Measurements from ENCODE around the gene GPR37. TPM values are rescaled to one million over a fixed set of nuclear protein-coding genes. Genes with fewer than 3 reads are reported as not detected.

GPR37 gene
- polyA plus RNA-seq, 1 of the 3 experiments (the other 2 are of a cell fraction): 0.03 TPM

DNA sequence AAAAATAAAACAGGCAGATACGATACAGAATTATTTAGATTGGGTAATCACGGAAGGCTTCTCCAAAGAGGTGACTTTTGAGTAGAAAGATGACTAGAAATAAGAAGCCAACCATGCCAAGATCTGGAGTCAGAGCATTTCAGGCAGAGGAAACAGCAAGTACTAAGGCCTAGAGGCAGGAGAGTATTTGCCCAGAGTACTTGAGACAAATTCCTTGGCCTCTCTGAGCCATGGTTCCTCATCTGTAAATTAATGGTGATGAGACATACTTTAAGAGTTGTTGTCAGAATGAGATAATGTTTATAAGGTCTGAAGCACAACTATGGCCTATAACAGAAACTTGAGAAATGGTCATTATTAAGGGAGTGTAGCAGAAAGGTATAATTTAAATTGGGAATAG, 15.8 kb upstream of the GPR37 start:
- TF ChIP-seq YY1 (IDR thresholded peaks at IDR 0.05; ENCODE audit: low read depth): no peak
- no peak for TF ChIP-seq RCOR1 (IDR thresholded peaks at IDR 0.05; ENCODE audit: low read length)
- TF ChIP-seq GATA2 (CRISPR knock-in tag; IDR thresholded peaks at IDR 0.05): no peak
- no peak for TF ChIP-seq RFX5 (IDR thresholded peaks at IDR 0.05; ENCODE audit: low read length)
- TF ChIP-seq RAD21 (IDR thresholded peaks at IDR 0.05; ENCODE audit: low read length): no peak
- TF ChIP-seq, protein P1, sequence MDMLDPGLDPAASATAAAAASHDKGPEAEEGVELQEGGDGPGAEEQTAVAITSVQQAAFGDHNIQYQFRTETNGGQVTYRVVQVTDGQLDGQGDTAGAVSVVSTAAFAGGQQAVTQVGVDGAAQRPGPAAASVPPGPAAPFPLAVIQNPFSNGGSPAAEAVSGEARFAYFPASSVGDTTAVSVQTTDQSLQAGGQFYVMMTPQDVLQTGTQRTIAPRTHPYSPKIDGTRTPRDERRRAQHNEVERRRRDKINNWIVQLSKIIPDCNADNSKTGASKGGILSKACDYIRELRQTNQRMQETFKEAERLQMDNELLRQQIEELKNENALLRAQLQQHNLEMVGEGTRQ (IDR thresholded peaks at IDR 0.05; ENCODE audit: borderline replicate concordance, low read depth, low read length): no peak
- TF ChIP-seq TAF1 (IDR thresholded peaks at IDR 0.05; ENCODE audit: borderline replicate concordance, low read depth, low read length): no peak
- no peak for TF ChIP-seq RXRA (IDR thresholded peaks at IDR 0.05; ENCODE audit: borderline replicate concordance, low read depth)
- TF ChIP-seq MXI1 (IDR thresholded peaks at IDR 0.05; ENCODE audit: low read depth, low read length): no peak
- no peak for TF ChIP-seq MAX (IDR thresholded peaks at IDR 0.05; ENCODE audit: low read depth)
- H3K4me1 ChIP-seq (ENCODE audit: control insufficient read depth in 1 of 2, insufficient read depth in 2 of 2, low read depth in 1 of 2, low read length in 1 of 2): no peaks in the 10 kb centered on the region
- 62% methylated on average over 2 of the region's 2 CpGs for WGBS (ENCODE audit: low lambda C conversion rate)

GRCh38 chr7:124780608-124781007, 15.0 kb upstream of the GPR37 start:
- Histone ChIP-seq H3K27ac (ENCODE audit: low read depth in 2 of 2, low read length in 1 of 2) (no peak overlapping the region), H3F3A (replicated peaks; ENCODE audit: insufficient read depth) (no peaks in the 10 kb centered on the region), H3K27me3 (ENCODE audit: insufficient read depth) (no peaks in the 10 kb centered on the region), H4K20me1 (ENCODE audit: insufficient read depth) (no peaks in the 10 kb centered on the region), H3K9me2 (no peaks in the 10 kb centered on the region), H3K36me3 (replicated peaks in 1 of 2; ENCODE audit: control insufficient read depth in 1 of 2, insufficient read depth in 2 of 2, low read length in 1 of 2) (no peaks in the 10 kb centered on the region), H3K4me2 (no peak overlapping the region), H3K4me3 (ENCODE audit: low read depth in 2 of 2, low read length in 1 of 2) (no peak overlapping the region), H3K9ac (no peak overlapping the region), H3K9me3 (no peaks in the 10 kb centered on the region), H2AFZ (ENCODE audit: low read depth) (no peak overlapping the region), H3K79me2 (ENCODE audit: insufficient read depth) (no peaks in the 10 kb centered on the region), H3K4me1 (ENCODE audit: control insufficient read depth in 1 of 2, insufficient read depth in 2 of 2, low read depth in 1 of 2, low read length in 1 of 2) (no peaks in the 10 kb centered on the region)
- TF ChIP-seq TAF1 (IDR thresholded peaks at IDR 0.05; ENCODE audit: borderline replicate concordance, low read depth, low read length): no peak
- TF ChIP-seq MAX (IDR thresholded peaks at IDR 0.05; ENCODE audit: low read depth): no peak
- TF ChIP-seq NRF1 (IDR thresholded peaks at IDR 0.05; ENCODE audit: low read depth, low read length): no peak
- no peak for TF ChIP-seq REST (IDR thresholded peaks at IDR 0.05; ENCODE audit: low read depth, low read length)
- TF ChIP-seq, protein P2, sequence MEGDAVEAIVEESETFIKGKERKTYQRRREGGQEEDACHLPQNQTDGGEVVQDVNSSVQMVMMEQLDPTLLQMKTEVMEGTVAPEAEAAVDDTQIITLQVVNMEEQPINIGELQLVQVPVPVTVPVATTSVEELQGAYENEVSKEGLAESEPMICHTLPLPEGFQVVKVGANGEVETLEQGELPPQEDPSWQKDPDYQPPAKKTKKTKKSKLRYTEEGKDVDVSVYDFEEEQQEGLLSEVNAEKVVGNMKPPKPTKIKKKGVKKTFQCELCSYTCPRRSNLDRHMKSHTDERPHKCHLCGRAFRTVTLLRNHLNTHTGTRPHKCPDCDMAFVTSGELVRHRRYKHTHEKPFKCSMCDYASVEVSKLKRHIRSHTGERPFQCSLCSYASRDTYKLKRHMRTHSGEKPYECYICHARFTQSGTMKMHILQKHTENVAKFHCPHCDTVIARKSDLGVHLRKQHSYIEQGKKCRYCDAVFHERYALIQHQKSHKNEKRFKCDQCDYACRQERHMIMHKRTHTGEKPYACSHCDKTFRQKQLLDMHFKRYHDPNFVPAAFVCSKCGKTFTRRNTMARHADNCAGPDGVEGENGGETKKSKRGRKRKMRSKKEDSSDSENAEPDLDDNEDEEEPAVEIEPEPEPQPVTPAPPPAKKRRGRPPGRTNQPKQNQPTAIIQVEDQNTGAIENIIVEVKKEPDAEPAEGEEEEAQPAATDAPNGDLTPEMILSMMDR (IDR thresholded peaks at IDR 0.05): no peak
- no peak for TF ChIP-seq ZBTB33 (IDR thresholded peaks at IDR 0.05; ENCODE audit: borderline replicate concordance, low read depth)
- TF ChIP-seq TCF12 (IDR thresholded peaks at IDR 0.05): no peak
- TF ChIP-seq FOXM1 (IDR thresholded peaks at IDR 0.05; ENCODE audit: low read depth): no peak
- TF ChIP-seq SMC3 (IDR thresholded peaks at IDR 0.05; ENCODE audit: low read depth, low read length): no peak
- no peak for TF ChIP-seq GATA2 (CRISPR knock-in tag; IDR thresholded peaks at IDR 0.05)
- 56% methylated on average over 1 of the region's 1 CpG for WGBS (ENCODE audit: low lambda C conversion rate)
- DNase-seq: no peak
- CTCF ChIA-PET: interaction anchor here (0.6 to 8.5 kb wide), 3 partner anchors 90 to 625 kb away, joined by 3 to 102 read pairs (median 3); no protein-coding TSS in a partner anchor
- POLR2A ChIA-PET: no interaction called here

More for the DNA sequence above, 15.8 kb upstream of the GPR37 start:
- H3K9me2 ChIP-seq: no peaks in the 10 kb centered on the region
- no peaks in the 10 kb centered on the region for H3K79me2 ChIP-seq (ENCODE audit: insufficient read depth)
- no peaks in the 10 kb centered on the region for H4K20me1 ChIP-seq (ENCODE audit: insufficient read depth)
- H2AFZ ChIP-seq (ENCODE audit: low read depth): no peak overlapping the region
- H3K36me3 ChIP-seq (replicated peaks in 1 of 2; ENCODE audit: control insufficient read depth in 1 of 2, insufficient read depth in 2 of 2, low read length in 1 of 2): no peaks in the 10 kb centered on the region
- no peak overlapping the region for H3K4me2 ChIP-seq
- H3K27ac ChIP-seq (ENCODE audit: low read depth in 2 of 2, low read length in 1 of 2): no peak overlapping the region
- no peak overlapping the region for H3K9ac ChIP-seq
- no peak for DNase-seq
- no peaks in the 10 kb centered on the region for H3K27me3 ChIP-seq (ENCODE audit: insufficient read depth)
- ChIA-PET CTCF (interaction anchor here (1.2 to 8.5 kb wide), 2 partner anchors 626 to 815 kb away, joined by 4 to 102 read pairs; no protein-coding TSS in a partner anchor), POLR2A (no interaction called here)
- no peaks in the 10 kb centered on the region for H3K9me3 ChIP-seq
- H3K4me3 ChIP-seq (ENCODE audit: low read depth in 2 of 2, low read length in 1 of 2): no peak overlapping the region
- no peaks in the 10 kb centered on the region for H3F3A ChIP-seq (replicated peaks; ENCODE audit: insufficient read depth)

Data from SK-N-SH (cell line).